Measurements from ENCODE around the gene PDGFB.

DNA sequence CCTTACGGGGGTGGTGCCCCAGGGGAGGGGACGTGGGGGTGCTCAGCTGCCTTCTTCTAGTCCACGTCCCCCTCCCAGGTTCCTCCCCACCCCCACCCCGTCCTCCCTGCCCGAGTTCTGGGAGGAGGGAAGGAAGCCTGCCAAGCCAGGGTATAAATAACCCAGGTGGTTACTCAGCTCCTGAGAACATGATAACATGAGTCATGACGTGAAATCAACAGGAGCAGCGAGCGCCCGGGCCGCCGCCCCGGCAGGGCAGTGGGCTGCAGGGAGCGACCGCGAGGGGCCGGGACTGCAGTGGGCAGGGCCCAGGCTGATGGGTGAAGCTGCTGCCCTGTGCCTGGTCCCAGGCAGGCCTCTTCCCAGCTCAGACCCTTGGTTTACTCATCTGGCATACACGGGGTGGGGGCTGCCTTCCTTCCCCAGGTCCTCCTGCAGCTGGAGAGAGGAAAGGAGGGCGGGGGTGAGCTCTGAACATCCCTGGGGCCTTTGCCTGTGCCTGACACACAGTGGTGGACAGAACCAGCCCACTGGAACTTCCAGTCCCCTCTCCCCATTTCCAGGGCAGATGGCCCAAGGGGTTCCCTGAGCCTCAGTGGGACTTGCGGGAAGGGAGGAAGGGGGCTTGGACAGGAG lies 8.8 kb upstream of the PDGFB start:
- TF ChIP-seq YY1 (IDR thresholded peaks at IDR 0.05; ENCODE audit: extremely low read depth, insufficient replicate concordance, low read depth, low read length) (no peak), CBX3 (IDR thresholded peaks at IDR 0.05; ENCODE audit: low read depth) (no peak), POLR2A (IDR thresholded peaks at IDR 0.05; ENCODE audit: borderline replicate concordance, extremely low read depth, insufficient read depth, insufficient read length) (no peak), EZH2phosphoT487 (IDR thresholded peaks at IDR 0.05; ENCODE audit: borderline replicate concordance) (no peak), ZNF274 (IDR thresholded peaks at IDR 0.05; ENCODE audit: low read depth, low read length) (no peak), RAD21 (IDR thresholded peaks at IDR 0.05; ENCODE audit: low read depth) (no peak), POLR2AphosphoS5 (IDR thresholded peaks at IDR 0.05; ENCODE audit: low read depth, low read length) (peak; percentile 54), FOSL1 (IDR thresholded peaks at IDR 0.05; ENCODE audit: low read depth) (peak; percentile 81), JUND (IDR thresholded peaks at IDR 0.05) (no peak; the same call in none of the 2 replicates), ELF1 (IDR thresholded peaks at IDR 0.05; ENCODE audit: borderline replicate concordance, low read depth) (no peak), EZH2 (IDR thresholded peaks at IDR 0.05) (no peak)
- TF ChIP-seq, protein P1, sequence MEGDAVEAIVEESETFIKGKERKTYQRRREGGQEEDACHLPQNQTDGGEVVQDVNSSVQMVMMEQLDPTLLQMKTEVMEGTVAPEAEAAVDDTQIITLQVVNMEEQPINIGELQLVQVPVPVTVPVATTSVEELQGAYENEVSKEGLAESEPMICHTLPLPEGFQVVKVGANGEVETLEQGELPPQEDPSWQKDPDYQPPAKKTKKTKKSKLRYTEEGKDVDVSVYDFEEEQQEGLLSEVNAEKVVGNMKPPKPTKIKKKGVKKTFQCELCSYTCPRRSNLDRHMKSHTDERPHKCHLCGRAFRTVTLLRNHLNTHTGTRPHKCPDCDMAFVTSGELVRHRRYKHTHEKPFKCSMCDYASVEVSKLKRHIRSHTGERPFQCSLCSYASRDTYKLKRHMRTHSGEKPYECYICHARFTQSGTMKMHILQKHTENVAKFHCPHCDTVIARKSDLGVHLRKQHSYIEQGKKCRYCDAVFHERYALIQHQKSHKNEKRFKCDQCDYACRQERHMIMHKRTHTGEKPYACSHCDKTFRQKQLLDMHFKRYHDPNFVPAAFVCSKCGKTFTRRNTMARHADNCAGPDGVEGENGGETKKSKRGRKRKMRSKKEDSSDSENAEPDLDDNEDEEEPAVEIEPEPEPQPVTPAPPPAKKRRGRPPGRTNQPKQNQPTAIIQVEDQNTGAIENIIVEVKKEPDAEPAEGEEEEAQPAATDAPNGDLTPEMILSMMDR (IDR thresholded peaks at IDR 0.05 in 2 of 3, conservative IDR thresholded peaks at IDR 0.05 in 1 of 3; ENCODE audit: borderline replicate concordance in 1 of 3, insufficient read depth in 1 of 3, low read depth in 2 of 3, low read length in 2 of 3): no peak
- TF ChIP-seq, protein P2, sequence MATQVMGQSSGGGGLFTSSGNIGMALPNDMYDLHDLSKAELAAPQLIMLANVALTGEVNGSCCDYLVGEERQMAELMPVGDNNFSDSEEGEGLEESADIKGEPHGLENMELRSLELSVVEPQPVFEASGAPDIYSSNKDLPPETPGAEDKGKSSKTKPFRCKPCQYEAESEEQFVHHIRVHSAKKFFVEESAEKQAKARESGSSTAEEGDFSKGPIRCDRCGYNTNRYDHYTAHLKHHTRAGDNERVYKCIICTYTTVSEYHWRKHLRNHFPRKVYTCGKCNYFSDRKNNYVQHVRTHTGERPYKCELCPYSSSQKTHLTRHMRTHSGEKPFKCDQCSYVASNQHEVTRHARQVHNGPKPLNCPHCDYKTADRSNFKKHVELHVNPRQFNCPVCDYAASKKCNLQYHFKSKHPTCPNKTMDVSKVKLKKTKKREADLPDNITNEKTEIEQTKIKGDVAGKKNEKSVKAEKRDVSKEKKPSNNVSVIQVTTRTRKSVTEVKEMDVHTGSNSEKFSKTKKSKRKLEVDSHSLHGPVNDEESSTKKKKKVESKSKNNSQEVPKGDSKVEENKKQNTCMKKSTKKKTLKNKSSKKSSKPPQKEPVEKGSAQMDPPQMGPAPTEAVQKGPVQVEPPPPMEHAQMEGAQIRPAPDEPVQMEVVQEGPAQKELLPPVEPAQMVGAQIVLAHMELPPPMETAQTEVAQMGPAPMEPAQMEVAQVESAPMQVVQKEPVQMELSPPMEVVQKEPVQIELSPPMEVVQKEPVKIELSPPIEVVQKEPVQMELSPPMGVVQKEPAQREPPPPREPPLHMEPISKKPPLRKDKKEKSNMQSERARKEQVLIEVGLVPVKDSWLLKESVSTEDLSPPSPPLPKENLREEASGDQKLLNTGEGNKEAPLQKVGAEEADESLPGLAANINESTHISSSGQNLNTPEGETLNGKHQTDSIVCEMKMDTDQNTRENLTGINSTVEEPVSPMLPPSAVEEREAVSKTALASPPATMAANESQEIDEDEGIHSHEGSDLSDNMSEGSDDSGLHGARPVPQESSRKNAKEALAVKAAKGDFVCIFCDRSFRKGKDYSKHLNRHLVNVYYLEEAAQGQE (IDR thresholded peaks at IDR 0.05; ENCODE audit: low read depth): no peak
- TF ChIP-seq, protein P3, sequence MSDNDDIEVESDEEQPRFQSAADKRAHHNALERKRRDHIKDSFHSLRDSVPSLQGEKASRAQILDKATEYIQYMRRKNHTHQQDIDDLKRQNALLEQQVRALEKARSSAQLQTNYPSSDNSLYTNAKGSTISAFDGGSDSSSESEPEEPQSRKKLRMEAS (IDR thresholded peaks at IDR 0.05): no peak

Measured in HCT116 (cell line).